Superior temporal gyrus (tissue), 1 donor: ENCODE data around the gene MAVS.

Experiments used
- DNase-seq: peaks from one replicate; pipeline ENCODE4 v3.0.0-alpha.2; 2016; ENCODE audit errors: extremely low spot score

Gene MAVS

DNA sequence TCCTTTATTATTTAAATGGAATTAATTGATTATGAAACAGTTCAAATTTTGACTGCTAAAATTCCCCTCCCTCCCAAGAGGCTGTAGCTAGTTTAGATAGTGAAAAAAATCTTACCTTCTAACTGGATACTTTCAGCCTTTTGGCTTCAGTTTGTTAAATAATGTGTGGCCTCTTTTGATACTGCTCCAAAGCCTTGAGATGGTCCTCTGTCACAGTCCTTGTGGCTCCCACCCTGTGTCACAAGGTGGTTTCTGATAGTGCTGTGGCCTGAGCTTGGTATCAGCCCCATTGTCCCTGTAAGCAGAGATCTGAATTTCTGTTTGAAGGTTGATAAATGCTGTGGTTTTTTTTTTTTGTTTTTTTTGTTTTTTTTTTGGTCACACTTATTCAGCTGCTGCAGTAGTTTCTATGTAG lies 63.3 kb downstream of the MAVS start:
- DNase-seq: no peak

DNA sequence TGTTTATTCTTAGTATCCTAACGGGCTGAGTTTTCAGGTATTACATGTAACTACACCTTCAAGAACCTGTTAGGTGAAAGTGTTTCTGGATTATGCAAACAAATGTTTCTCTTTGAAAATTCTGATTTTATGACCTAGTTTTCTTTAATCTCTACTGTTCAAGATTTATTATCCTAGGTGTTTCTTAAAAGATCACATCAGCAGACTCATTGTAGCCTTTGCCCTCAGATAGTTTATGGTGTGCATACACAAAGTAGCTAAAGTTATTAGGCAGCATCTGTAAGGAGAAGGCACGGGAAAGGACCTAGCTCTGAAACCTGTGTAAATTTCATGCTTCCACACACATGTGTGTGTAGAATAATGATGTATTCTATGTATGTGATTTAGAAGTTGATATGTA lies 64.2 kb downstream of the MAVS start:
- DNase-seq: no peak

DNA sequence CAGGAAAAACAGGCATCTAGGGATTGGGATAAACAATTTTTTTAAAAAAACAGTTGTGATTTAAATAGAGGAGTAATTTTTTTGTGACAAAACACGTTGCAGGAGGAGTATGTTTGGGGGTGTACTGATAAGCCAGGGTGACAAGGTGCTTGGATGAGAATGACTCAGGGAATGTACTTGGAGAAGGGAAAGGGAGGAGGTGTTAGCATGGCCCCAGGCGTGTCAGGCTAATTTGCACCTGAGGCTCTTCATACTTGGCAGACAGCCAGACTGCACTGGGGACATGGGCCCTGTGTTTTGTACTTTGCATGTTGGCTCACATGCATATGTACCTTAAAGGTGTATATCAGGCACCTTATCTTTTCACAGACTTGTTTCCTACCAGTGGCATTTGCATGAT lies 65.3 kb downstream of the MAVS start:
- no peak for DNase-seq

DNA sequence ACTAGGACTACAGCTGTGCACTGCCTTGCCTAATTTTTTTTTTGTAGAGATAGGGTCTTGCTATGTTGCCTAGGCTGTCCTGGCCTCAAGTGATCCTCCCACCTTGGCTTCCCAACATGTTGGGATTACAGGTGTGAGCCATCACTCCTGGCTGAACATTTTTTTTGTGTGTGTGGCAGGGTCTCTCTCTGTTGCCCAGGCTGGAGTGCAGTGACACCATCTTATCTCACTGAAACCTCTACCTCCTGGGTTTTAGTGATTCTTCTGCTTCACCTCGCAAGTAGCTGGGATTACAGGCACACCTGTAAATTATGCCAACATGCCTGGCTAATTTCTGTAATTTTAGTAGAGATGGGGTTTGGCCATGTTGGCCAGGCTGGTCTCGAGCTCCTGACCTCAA lies 67.8 kb downstream of the MAVS start:
- no peak for DNase-seq

DNA sequence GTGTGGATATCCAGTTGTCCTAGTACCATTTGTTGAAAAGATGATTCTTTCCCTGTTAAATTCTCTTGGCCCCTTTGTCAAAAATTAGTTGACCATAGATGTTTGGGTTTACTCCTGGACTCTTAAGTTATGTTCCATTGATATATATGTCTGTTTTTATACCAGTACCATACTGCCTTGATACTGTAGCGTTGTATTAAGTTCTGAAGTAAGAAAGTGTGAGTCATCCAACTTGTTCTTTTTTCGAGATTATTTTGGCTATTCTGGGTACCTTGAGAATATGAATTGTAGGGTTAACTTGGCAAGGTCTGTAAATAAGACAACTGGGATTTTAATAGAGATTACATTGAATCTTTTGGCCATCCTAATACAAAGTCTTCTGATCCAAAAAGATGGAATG lies 69.1 kb downstream of the MAVS start:
- no peak for DNase-seq

DNA sequence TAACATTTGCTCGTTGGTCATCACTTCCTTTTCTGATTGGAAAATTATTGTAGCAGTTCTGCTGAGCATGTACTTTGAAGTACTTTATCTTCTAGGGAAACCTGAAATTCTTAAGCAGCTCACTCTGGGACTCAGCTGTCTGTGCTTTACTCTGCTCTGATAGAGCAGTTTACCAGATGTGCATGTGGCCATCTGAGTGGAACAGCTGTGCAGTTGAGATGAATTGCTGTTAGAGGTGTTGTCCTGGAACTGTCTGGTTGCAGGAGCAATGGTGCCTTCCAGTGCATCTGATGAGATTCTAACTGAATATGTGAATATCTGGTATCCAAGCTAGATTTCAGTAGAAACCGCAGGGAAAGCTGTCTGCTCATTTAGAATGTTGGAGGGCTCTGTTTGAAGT lies 69.7 kb downstream of the MAVS start:
- no peak for DNase-seq

DNA sequence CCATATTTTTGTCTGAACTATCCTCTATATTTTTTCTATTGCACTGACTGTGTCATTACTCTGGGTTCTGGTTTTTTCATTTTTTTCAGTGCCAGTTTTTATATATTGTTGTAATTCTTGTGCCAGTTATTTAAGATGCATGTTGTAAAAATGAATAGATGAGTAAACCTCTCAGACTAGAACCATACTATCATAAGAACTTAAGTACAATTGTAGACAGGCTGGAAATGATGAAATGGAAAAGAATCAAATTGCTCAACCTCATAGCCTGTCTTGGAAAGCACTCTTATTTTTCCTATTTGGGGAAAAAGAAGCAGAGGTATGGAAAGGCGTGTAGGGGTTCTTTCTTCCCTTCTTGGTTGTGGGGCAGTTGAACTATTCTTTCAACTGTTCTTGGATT lies 72.7 kb downstream of the MAVS start:
- no peak for DNase-seq

DNA sequence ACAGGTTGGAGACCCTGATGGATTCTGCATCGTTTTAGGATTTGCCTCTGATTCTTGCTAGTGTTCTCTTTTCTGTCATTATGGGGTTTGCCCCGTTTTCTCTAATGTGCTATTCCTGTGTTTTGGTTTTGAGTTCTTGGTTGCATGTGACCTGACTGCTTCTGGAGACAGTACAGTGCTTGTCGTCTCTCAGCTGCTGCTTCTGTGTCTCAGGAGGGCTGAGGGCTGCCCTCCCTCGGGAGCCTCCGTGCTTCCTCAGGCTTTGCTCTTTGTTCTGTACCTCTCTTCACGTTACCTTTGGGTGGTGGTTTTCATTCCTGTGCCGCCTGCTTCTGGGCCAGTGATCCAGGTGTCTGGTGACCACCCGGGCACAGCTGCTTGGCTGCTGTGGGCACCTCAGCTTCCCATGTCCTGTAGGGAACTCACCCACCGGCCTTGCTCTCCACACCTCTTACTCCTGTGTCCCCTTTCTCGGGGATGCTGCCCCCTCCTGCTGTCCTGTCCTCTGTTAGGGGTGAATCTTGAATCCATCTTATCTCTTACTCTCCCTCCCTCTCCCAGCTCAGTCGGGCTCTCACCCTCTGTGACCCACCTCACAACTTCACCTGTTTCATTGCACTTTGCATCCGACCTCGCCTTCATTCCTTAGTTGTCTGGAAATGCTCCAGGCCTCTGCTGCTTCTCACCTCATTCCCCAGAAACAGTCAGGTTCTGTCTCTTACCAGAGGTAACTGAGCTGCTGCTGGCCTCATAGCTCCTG lies 75.8 kb downstream of the MAVS start:
- peak; percentile 31 for DNase-seq

DNA sequence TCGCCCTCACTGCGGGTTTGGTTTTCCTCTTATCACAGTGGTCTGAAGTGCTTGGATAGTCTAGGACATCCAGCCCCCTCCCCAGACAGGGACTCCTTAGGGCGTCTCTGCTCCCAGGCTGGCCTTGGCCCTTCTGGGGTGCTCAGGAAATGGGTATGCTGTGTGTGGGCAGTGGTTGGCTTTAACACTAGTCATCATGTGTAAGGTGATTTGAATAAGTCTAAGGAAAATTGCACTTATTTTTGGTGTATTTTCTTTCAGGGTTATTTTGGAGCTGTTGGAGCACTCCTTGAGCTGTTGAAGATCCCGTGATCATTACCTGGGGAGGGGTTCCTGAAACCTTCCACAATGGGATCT lies 76.3 kb downstream of the MAVS start:
- DNase-seq: no peak

DNA sequence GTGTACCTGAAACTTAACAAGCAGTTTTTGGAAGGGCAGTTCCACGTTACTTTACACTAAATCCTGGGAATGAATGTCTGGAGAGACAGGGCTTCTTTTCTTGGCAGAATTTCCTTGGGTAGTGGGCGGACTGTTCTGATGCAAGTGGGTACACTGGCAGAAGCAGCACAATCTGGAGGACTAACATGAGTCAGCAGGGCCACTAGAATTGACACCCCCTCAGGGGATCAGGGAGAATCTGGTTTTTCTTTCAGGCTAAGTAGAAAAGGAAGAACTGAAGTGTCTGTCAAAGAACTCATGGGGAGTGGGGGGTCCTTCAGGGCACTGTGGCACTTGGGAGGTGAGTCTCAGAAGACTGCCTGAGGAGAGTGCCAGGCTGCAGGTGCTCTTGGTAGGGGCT lies 77.2 kb downstream of the MAVS start:
- DNase-seq: no peak

DNA sequence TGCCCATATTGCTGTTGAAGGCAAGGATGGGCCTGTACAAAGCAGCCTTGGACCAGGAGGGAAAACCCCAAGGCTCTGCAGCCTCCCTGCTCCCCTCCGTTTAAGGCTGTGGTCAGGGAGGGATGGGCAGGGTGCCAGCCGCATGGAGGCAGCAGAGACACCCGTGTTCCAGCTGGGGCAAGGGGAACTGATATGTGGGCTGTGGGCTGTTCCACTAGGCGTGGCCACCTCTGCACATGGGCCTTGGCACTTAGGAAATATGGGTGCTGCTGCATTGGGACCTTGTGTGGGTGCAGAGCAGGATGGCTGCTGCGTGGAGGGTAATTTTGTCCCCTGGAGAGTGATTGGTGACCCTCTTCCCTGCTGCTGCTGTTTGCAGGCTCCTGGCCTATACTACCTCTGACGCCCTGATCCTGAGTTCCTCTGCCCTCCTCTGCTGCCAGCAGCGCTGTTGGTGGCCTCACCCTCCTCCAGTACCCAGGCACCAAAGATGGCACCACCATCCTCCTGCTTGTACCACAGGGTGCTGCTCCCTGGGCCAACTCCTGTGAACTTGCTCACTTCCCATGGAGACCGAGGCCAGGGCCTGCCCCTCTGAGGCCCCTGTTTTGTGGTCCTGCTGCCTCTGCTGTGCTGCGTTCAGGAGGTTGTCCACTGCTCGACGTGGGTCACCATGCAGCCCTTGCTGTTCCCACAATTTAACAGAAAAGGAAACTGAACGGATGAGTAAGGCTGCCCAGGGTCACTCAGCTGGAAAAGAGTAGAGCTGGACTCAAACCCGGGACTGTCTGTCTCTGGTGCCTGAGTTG lies 77.9 kb downstream of the MAVS start:
- no peak for DNase-seq

DNA sequence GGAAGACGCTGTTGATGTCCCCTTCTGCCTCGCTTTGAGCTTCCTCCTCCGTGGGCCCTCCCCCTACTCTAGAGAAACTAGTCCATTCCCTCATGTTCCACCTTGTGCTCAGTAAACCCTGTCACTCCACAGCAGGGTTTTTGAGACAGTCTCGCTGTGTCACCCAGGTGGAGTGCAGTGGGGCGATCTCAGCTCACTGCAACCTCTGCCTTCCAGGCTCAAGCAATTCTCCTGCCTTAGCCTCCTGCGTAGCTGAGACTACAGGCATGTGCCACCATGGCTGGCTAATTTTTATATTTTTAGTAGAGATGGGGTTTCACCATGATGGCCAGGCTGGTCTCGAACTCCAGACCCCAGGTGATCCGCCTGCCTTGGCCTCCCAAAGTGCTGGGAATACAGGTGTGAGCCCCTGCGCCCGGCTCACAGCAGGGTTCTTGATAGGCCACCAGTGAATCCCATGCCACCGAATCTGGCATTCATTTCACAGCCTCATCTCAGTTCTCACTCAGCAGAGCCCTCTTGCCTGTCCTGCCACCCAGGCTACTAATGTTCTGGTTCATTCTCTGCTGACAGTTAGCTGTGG lies 78.6 kb downstream of the MAVS start:
- DNase-seq: no peak
